Activated CD8-positive, alpha-beta T cell treated with anti-CD3 and anti-CD28 coated beads for 36 hours (primary cell): ENCODE measurements around the gene RAPGEF1. TPM values are rescaled to one million over a fixed set of nuclear protein-coding genes. Genes with fewer than 3 reads are reported as not detected.
A peak's percentile ranks its signal among the peaks of the same experiment; 100 is the strongest.
"Not testable (repeated sequence)": the region's sequence is repeated elsewhere in the genome, so short reads cannot be mapped to it uniquely, and the experiment has no call there.

ENCODE experiments used
- ATAC-seq: fragments of 200-7000 bp; cut with Tn5 transposase; one replicate; pipeline ENCODE4 v1.10.0; 2021; ENCODE audit warnings: mild to moderate bottlenecking, moderate library complexity
- CTCF ChIA-PET: fragments of 350-600 bp; sonication (Branson Sonifier 250); formaldehyde crosslinking; loops from one replicate; lab custom pipeline; 2021; ENCODE audit warnings: antibody characterized with exemption; lab: Charles Lee
- POLR2A ChIA-PET: fragments of 350-600 bp; sonication (Branson Sonifier 250); formaldehyde crosslinking; loops from one replicate; lab custom pipeline; 2021; ENCODE audit warnings: antibody characterized with exemption; lab: Charles Lee
- DNase-seq: peaks from one replicate; pipeline ENCODE4 v3.0.0-alpha.2; 2020
- H3K27ac Mint-ChIP-seq: one replicate; pipeline ENCODE4 v1.8.0; 2021; ENCODE audit warnings: mild to moderate bottlenecking, mixed read lengths
- H3K27me3 Mint-ChIP-seq: one replicate; pipeline ENCODE4 v1.8.0; 2021; ENCODE audit warnings: mixed read lengths
- H3K36me3 Mint-ChIP-seq: one replicate; pipeline ENCODE4 v1.8.0; 2021; ENCODE audit warnings: low read depth, mixed read lengths
- H3K4me1 Mint-ChIP-seq: one replicate; pipeline ENCODE4 v1.8.0; 2021; ENCODE audit warnings: low read depth, mixed read lengths
- H3K4me3 Mint-ChIP-seq: one replicate; pipeline ENCODE4 v1.8.0; 2021; ENCODE audit warnings: mild to moderate bottlenecking, moderate library complexity, mixed read lengths
- H3K9me3 Mint-ChIP-seq: one replicate; pipeline ENCODE4 v1.8.0; 2021; ENCODE audit warnings: mixed read lengths
- CTCF ChIP-seq: fragments of 200-600 bp; IDR thresholded peaks from one replicate; pipeline ENCODE4 v1.8.0; 2022; ENCODE audit warnings: antibody characterized with exemption, mild to moderate bottlenecking
- intact Hi-C: fragments of 100-400 bp; cut with micrococcal nuclease; formaldehyde crosslinking; loops from one replicate; pipeline ENCODE4 v1.10.0; 2022
- total RNA-seq, 2 experiments: library from RNA; stranded (reverse); gene quantifications; one replicate each; pipeline ENCODE4 v1.2.3, GENCODE V29; 2021

Gene RAPGEF1
- total RNA-seq, 2 experiments from 2014 or later: 84.5 to 85.2 TPM

- POLR2A ChIA-PET: no interaction called here
- TF ChIP-seq CTCF: no peak
- Mint-ChIP-seq H3K4me3 (no peak overlapping the region), H3K9me3 (no peaks in the 10 kb centered on the region), H3K4me1 (peaks cover 16% of the 10 kb centered on the region), H3K27me3 (peaks cover 7% of the 10 kb centered on the region), H3K27ac (no peak overlapping the region), H3K36me3 (no peaks in the 10 kb centered on the region)
- DNase-seq (no peak), ATAC-seq (no peak)
- CTCF ChIA-PET: interaction anchor here (0.8 to 4.9 kb wide), 13 partner anchors 10 to 510 kb away, joined by 3 to 33 read pairs (median 5); partner anchors contain the start of gene RAPGEF1
- intact Hi-C loops: loop anchor here (5.0 kb wide), 1 partner anchor 483 kb away; no protein-coding TSS in a partner anchor
Measured at GRCh38 chr9:131759017-131759647, 19.3 kb upstream of the RAPGEF1 start.

GRCh38 chr9:131757549-131757948 is 17.7 kb upstream of the RAPGEF1 start:
- ChIA-PET POLR2A (interaction anchor here (0.6 kb wide), 1 partner anchor 998 kb away, joined by 3 read pairs; no protein-coding TSS in a partner anchor), CTCF (interaction anchor here (0.6 to 4.9 kb wide), 12 partner anchors 8 to 652 kb away, joined by 3 to 33 read pairs (median 5); partner anchors contain the start of gene RAPGEF1)
- H3K4me1 Mint-ChIP-seq: peaks cover 16% of the 10 kb centered on the region
- ATAC-seq: peak; percentile 17
- peaks cover 7% of the 10 kb centered on the region for H3K27me3 Mint-ChIP-seq
- intact Hi-C loops: loop anchor here (5.0 kb wide), 1 partner anchor 485 kb away; no protein-coding TSS in a partner anchor
- no peak for TF ChIP-seq CTCF
- no peak overlapping the region for H3K4me3 Mint-ChIP-seq
- no peaks in the 10 kb centered on the region for H3K9me3 Mint-ChIP-seq
- H3K36me3 Mint-ChIP-seq: no peaks in the 10 kb centered on the region
- no peak for DNase-seq
- H3K27ac Mint-ChIP-seq: no peak overlapping the region

- CTCF ChIA-PET: interaction anchor here (0.6 to 1.4 kb wide), 15 partner anchors 8 to 481 kb away, joined by 3 to 13 read pairs (median 4); partner anchors contain the start of gene RAPGEF1
- intact Hi-C loops: loop anchor here (5.0 kb wide), 1 partner anchor 487 kb away; no protein-coding TSS in a partner anchor
Measured at GRCh38 chr9:131755541-131756198, 15.8 kb upstream of the RAPGEF1 start.

GRCh38 chr9:131754846-131755245 is 15.0 kb upstream of the RAPGEF1 start:
- intact Hi-C loops: loop anchor here (5.0 kb wide), 1 partner anchor 487 kb away; no protein-coding TSS in a partner anchor
- H3K27me3 Mint-ChIP-seq: peaks cover 7% of the 10 kb centered on the region
- H3K4me3 Mint-ChIP-seq: no peak overlapping the region
- peaks cover 16% of the 10 kb centered on the region for H3K4me1 Mint-ChIP-seq
- ChIA-PET POLR2A (interaction anchor here (1.6 kb wide), 1 partner anchor 26 kb away, joined by 3 read pairs; no protein-coding TSS in a partner anchor), CTCF (interaction anchor here (0.6 to 1.4 kb wide), 11 partner anchors 10 to 482 kb away, joined by 3 to 13 read pairs (median 4); partner anchors contain the start of gene RAPGEF1)
- no peaks in the 10 kb centered on the region for H3K9me3 Mint-ChIP-seq
- H3K36me3 Mint-ChIP-seq: no peaks in the 10 kb centered on the region
- TF ChIP-seq CTCF: no peak
- no peak for ATAC-seq
- DNase-seq: no peak
- no peak overlapping the region for H3K27ac Mint-ChIP-seq

More at GRCh38 chr9:131755541-131756198, 15.8 kb upstream of the RAPGEF1 start:
- Mint-ChIP-seq H3K4me1 (peaks cover 16% of the 10 kb centered on the region), H3K27me3 (peaks cover 7% of the 10 kb centered on the region), H3K9me3 (no peaks in the 10 kb centered on the region), H3K27ac (no peak overlapping the region), H3K4me3 (no peak overlapping the region), H3K36me3 (no peaks in the 10 kb centered on the region)
- ATAC-seq: peak; percentile 99
- TF ChIP-seq CTCF: peak; percentile 76
- DNase-seq: peak; percentile 96
- POLR2A ChIA-PET: interaction anchor here (0.8 to 1.6 kb wide), 2 partner anchors 12 to 27 kb away, joined by 3 read pairs; no protein-coding TSS in a partner anchor

GRCh38 chr9:131753751-131754150 is 13.9 kb upstream of the RAPGEF1 start:
- H3K27me3 Mint-ChIP-seq, POLR2A ChIA-PET, ATAC-seq, intact Hi-C loops, H3K4me3 Mint-ChIP-seq, H3K27ac Mint-ChIP-seq, H3K36me3 Mint-ChIP-seq, H3K9me3 Mint-ChIP-seq, DNase-seq: not testable (repeated sequence)
- H3K4me1 Mint-ChIP-seq: peaks cover 14% of the 10 kb centered on the region
- CTCF ChIA-PET: interaction anchor here (1.5 kb wide), 1 partner anchor 14 kb away, joined by 5 read pairs; the partner anchor contains the start of gene RAPGEF1
